C4-2B (cell line): Measurements from ENCODE around the gene AHSP.

Experiments used
- H3K27ac ChIP-seq: fragments of 450-650 bp; 2 replicates; pipeline ENCODE4 v1.5.1; 2017
- ZFX ChIP-seq: fragments of 450-650 bp; IDR thresholded peaks from 2 replicates; pipeline ENCODE4 v1.6.1; 2017
- TF ChIP-seq, protein P1 (sequence below): fragments of 450-650 bp; conservative IDR thresholded peaks from 2 replicates; pipeline ENCODE4 v1.5.1; 2017; ENCODE audit warnings: mild to moderate bottlenecking

The AHSP gene

DNA sequence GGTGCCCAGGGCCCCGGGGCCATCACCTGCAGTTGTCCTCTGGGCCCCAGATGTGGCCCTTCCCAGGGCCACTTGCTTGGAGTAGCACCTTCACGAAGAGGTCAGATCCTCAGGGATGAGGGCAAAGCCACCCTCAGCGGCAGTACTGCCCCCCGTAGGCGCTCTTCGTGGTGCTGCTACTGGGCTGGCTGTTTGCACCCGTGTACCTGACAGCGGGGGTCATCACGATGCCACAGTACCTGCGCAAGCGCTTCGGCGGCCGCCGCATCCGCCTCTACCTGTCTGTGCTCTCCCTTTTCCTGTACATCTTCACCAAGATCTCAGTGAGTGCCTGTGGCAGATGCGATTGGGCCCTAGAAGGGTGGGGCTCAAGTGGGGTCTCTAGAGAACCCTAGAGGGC lies 42.1 kb upstream of the AHSP start:
- TF ChIP-seq, protein P1, sequence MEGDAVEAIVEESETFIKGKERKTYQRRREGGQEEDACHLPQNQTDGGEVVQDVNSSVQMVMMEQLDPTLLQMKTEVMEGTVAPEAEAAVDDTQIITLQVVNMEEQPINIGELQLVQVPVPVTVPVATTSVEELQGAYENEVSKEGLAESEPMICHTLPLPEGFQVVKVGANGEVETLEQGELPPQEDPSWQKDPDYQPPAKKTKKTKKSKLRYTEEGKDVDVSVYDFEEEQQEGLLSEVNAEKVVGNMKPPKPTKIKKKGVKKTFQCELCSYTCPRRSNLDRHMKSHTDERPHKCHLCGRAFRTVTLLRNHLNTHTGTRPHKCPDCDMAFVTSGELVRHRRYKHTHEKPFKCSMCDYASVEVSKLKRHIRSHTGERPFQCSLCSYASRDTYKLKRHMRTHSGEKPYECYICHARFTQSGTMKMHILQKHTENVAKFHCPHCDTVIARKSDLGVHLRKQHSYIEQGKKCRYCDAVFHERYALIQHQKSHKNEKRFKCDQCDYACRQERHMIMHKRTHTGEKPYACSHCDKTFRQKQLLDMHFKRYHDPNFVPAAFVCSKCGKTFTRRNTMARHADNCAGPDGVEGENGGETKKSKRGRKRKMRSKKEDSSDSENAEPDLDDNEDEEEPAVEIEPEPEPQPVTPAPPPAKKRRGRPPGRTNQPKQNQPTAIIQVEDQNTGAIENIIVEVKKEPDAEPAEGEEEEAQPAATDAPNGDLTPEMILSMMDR, result no peak
- no peak for TF ChIP-seq ZFX
- no peak overlapping the region for H3K27ac ChIP-seq

DNA sequence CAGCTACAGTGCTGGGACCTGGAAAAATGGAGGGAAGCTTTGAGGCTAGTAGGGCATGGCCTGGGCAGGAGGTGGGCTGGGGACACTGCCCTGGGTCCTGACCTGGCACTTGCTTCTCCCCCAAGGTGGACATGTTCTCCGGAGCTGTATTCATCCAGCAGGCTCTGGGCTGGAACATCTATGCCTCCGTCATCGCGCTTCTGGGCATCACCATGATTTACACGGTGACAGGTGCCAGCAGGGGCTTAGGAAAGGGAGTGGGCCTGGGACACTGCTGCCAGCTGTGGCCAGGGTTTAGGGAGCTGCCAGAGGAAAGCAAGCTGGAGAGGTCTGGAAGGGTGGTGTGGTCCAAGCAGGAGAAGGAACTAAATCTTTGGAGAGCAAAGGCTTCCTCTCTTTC lies 41.7 kb upstream of the AHSP start:
- H3K27ac ChIP-seq, result no peak overlapping the region
- no peak for TF ChIP-seq ZFX
- TF ChIP-seq, protein P1, result no peak

DNA sequence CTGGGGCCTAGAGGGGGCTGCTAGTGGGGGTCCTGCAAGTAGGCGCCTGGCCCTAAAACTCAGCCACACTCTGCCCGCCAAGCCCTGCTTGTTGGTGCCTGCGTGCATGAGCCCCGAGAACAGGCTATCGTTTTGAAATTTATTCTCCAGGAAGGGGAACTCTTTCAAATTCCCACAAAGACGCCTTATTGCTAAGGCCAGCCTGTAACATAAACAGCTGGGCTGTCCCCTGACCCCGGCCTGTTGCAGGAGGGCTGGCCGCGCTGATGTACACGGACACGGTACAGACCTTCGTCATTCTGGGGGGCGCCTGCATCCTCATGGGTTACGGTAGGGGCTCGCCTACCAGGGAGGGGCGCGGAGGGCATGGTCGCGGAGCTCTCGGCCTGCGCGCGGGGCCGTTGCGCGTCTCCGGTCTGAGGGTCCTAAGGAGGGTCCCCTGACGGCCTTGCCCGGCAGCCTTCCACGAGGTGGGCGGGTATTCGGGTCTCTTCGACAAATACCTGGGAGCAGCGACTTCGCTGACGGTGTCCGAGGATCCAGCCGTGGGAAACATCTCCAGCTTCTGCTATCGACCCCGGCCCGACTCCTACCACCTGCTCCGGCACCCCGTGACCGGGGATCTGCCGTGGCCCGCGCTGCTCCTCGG lies 40.5 kb upstream of the AHSP start:
- H3K27ac ChIP-seq, result peak overlapping the region; percentile 10; the same call in 1 of the 2 replicates
- no peak for TF ChIP-seq ZFX
- TF ChIP-seq, protein P1, result no peak

DNA sequence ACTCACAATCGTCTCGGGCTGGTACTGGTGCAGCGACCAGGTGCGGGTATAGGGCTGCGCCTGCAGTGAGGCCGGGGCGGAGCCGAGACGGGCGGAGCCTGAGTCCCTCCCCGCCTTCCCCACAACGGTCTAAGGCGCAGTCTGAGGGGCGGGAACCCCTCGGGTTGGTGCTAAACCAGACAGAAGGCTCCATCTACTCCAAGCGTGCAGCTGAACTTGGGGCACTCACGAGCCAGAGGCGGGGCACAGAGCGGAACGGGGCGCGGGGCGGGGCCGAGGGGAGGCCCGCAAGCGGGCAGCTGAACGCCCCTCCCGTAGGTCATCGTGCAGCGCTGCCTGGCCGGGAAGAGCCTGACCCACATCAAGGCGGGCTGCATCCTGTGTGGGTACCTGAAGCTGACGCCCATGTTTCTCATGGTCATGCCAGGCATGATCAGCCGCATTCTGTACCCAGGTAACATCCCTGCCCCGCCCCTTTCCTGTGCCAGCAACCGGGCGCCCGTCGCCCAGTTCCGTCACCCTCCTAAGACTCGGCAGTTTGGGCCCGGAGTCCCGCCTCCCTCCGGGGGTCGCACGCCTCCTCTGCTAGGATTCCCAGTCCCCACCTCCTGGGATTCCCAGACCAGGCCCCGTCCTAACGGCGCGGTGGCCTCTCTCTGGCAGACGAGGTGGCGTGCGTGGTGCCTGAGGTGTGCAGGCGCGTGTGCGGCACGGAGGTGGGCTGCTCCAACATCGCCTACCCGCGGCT lies 39.8 kb upstream of the AHSP start:
- TF ChIP-seq ZFX, result no peak
- TF ChIP-seq, protein P1, result no peak
- H3K27ac ChIP-seq, result peak overlapping the region; percentile 10; the same call in 1 of the 2 replicates

DNA sequence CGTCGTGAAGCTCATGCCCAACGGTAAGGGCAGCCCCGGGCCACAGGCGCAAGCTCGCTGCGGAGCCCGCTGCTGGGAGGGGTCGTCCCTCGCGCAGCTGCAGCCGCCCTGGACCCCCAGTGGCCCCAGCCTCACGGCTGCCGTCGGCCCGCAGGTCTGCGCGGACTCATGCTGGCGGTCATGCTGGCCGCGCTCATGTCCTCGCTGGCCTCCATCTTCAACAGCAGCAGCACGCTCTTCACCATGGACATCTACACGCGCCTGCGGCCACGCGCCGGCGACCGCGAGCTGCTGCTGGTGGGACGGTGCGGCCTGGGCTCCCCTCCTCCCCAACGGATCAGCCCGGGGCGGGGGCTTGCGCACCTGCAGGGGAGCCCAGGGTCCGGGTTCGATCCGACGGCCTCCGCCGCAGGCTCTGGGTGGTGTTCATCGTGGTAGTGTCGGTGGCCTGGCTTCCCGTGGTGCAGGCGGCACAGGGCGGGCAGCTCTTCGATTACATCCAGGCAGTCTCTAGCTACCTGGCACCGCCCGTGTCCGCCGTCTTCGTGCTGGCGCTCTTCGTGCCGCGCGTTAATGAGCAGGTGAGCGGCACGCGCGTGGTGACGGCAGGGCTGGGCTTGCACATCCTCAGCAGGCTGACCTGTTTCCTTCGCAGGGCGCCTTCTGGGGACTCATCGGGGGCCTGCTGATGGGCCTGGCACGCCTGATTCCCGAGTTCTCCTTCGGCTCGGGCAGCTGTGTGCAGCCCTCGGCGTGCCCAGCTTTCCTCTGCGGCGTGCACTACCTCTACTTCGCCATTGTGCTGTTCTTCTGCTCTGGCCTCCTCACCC lies 39.0 kb upstream of the AHSP start:
- TF ChIP-seq ZFX, result no peak
- TF ChIP-seq, protein P1, result no peak
- no peak overlapping the region; the same call in 1 of the 2 replicates for H3K27ac ChIP-seq

DNA sequence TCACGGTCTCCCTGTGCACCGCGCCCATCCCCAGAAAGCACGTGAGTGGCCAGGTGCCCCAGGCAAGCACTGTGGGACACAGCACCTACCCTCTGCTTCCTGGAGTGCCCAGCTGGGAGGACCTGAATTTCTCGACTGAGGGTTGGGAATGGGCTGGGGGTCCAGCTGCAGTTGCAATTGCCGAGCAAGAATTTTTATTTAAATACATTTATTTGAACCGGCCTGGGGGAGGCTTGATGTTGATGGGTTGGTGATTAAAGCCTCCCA lies 38.5 kb upstream of the AHSP start:
- no peak overlapping the region for H3K27ac ChIP-seq
- TF ChIP-seq, protein P1, result no peak
- no peak for TF ChIP-seq ZFX
